Endometrial microvascular endothelial cells (primary cell): ENCODE results near the gene PRKCZ. TPM values are rescaled to one million over a fixed set of nuclear protein-coding genes. Genes with fewer than 3 reads are reported as not detected.

ENCODE experiments used
- in situ Hi-C: cut with HindIII; loops from 2 replicates; pipeline ENCODE4 v1.10.0; 2017; ENCODE audit warnings: low sequenced_read_pairs, low pct_unique_long_range_greater_than_20kb; ENCODE audit errors: inconsistent ontology term
- total RNA-seq: library from RNA; depleted of rRNA; stranded (reverse); fragments of >200 nt; gene quantifications from one replicate; pipeline ENCODE4 v1.2.3, GENCODE V29; 2015; ENCODE audit errors: inconsistent ontology term

PRKCZ gene
- total RNA-seq, 1 donor from 2014 or later = 3.6 TPM

GRCh38 chr1:2189459-2190425 lies 139.5 kb downstream of the PRKCZ start:
- in situ Hi-C loops = loop anchor here (10.0 kb wide), 2 partner anchors 115 to 205 kb away; partner anchors contain the start of genes MORN1 and RER1

GRCh38 chr1:2190491-2190976 lies 140.3 kb downstream of the PRKCZ start:
- in situ Hi-C loops = loop anchor here (10.0 kb wide), 2 partner anchors 114 to 204 kb away; partner anchors contain the start of genes MORN1 and RER1

DNA sequence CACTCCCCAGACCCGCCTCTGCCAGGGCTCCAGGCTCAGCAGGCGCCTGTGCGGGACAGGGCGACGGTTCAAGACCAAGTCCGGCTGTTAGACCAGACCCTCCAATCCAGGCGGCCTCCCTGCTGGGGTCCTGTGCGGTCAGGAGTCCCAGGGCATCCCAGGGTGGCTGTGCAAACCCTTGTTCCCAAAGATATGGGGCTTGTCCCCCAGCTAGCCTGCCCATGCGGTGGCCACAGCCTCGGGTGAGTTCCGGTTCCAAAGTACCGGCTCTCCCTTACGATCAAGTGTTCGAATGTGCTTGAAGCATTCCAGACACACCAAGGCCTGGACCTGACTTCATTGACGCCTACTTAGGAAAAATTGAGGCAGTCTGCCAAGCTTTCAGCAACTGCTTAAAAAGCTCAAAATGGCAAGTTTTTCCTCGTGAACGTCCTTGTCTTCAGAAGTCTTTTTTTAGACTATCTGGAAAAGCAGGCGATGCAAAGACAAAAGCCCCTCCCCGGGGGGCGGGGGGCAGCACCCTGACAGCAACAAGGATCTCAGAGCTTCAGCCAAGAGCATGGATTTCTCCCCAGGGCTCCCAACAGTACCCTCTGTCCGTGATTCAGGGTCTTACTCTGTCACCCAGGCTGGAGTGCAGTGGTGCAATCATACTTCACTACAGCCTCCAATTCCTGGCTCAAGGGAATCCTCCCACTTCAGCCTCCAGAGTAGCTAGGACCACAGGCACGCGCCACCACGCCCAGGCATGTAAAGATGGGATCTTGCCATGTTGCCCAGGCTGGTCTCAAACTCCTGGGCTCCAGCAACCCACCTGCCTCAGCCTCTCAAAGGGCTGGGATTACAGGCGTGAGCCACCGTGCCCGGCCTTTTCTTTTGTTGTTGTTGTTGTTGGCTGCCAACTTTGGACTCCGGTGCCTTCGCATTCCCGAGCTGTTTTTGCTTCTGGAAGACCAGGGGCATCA lies 142.1 kb downstream of the PRKCZ start:
- in situ Hi-C loops = loop anchor here (10.0 kb wide), 2 partner anchors 112 to 202 kb away; partner anchors contain the start of genes MORN1 and RER1

GRCh38 chr1:2193514-2194281 lies 143.5 kb downstream of the PRKCZ start:
- in situ Hi-C loops = loop anchor here (10.0 kb wide), 2 partner anchors 111 to 201 kb away; partner anchors contain the start of genes MORN1 and RER1

DNA sequence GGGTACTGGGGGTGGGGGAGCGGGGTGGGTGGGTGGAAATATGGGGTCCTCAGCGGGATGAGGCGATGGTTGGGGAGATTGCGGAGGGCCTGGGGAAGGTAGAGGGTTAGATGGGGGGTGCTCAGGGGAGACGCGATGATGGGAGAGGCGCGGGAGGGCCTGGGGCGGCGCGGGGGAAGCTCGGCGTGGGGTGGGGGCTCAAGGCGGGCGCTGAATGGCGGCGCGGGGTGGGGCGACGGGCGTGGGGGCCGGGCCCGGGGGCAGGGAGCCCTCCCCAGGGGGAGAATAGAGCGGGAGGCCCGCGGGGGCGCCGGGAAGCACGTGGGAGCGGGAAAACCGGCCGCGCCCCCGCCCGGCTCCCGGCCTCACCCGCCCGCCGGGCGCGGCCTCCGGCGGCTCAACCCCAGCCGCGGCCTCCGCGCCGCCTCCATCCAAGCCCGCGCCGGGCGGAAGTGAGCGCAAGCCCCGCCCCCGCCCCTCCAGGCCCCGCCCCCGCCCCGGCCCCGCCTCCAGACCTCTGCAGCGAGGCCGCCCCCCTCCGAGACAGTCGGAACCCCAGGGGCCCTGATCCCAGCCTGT lies 144.2 kb downstream of the PRKCZ start, which contains the start of gene FAAP20:
Gene FAAP20, minus strand, starts transcription at position 454 of the 579 bp plus-strand sequence. Its CDS starts 23 bp downstream, at position 431.
- in situ Hi-C loops = loop anchor here (10.0 kb wide), 2 partner anchors 110 to 200 kb away; partner anchors contain the start of genes MORN1 and RER1

GRCh38 chr1:2194898-2195673 lies 144.9 kb downstream of the PRKCZ start:
- in situ Hi-C loops = loop anchor here (10.0 kb wide), 2 partner anchors 110 to 200 kb away; partner anchors contain the start of genes MORN1 and RER1

- in situ Hi-C loops = loop anchor here (10.0 kb wide), 2 partner anchors 109 to 199 kb away; partner anchors contain the start of genes MORN1 and RER1
Measured at GRCh38 chr1:2195785-2196184, 145.6 kb downstream of the PRKCZ start.

- in situ Hi-C loops = loop anchor here (10.0 kb wide), 2 partner anchors 108 to 198 kb away; partner anchors contain the start of genes MORN1 and RER1
Measured at GRCh38 chr1:2196901-2197638, 146.9 kb downstream of the PRKCZ start.

DNA sequence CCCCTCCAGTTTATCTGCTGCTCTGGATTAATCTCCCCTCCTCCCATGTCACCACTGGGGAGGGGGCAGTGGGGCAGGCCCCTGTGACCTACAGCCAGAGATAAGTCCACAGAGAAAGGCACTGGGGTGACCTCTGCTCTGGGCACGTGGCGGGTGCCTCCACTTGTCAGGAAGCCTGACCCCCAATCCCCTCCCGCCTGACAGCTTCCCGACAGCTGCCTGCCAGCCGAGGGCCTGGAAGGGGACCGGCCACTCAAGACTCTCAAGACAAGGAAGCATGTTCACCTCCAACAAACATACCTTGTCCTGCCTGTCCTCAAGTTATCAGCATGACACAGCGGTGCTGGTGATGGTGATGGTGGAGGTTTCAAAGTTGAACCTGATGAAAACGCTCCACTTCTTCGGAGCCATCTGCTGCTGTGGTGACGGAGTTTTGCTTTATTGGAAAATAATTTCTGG lies 147.5 kb downstream of the PRKCZ start:
- in situ Hi-C loops = loop anchor here (10.0 kb wide), 2 partner anchors 107 to 197 kb away; partner anchors contain the start of genes MORN1 and RER1

- in situ Hi-C loops = loop anchor here (10.0 kb wide), 2 partner anchors 106 to 196 kb away; partner anchors contain the start of genes MORN1 and RER1
Measured at GRCh38 chr1:2198571-2198970, 148.4 kb downstream of the PRKCZ start.

DNA sequence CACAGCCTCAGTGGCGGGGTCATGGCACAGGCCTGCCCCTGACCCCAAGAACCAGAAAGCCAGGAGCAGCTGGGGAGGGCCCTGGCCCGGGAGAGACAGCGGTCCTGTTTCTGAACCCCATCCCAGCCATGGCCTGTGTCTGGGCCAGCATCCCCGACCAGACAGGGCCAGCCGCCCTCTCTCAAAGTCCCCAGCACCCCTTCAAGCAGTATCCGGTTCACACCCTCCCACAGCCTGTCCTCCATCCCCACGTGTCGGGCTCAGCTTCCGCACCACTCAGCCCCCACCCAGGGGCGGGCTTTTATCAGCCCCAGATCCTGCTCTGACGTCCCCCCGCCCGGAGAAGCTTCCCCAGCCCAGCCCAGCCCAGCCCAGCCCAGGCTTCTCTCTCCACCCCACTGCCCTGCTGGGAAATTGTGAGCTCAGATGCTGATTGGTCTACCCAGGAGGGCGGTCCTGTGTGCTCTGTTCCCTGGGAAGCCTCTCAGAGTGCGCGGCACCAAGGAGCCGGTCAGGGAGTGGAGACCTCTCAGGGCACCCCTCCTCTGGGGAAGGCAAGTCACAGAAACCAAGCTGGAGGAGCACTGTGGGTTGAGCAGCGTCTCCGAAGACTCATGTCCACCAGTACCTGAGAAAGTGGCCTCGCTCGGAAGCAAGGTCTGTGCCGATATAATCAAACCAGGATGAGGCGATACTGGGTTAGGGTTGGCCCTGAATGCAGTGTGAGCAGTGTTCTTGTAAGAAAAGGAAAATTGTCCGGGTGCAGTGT lies 149.0 kb downstream of the PRKCZ start:
- in situ Hi-C loops = loop anchor here (10.0 kb wide), 2 partner anchors 106 to 196 kb away; partner anchors contain the start of genes MORN1 and RER1

DNA sequence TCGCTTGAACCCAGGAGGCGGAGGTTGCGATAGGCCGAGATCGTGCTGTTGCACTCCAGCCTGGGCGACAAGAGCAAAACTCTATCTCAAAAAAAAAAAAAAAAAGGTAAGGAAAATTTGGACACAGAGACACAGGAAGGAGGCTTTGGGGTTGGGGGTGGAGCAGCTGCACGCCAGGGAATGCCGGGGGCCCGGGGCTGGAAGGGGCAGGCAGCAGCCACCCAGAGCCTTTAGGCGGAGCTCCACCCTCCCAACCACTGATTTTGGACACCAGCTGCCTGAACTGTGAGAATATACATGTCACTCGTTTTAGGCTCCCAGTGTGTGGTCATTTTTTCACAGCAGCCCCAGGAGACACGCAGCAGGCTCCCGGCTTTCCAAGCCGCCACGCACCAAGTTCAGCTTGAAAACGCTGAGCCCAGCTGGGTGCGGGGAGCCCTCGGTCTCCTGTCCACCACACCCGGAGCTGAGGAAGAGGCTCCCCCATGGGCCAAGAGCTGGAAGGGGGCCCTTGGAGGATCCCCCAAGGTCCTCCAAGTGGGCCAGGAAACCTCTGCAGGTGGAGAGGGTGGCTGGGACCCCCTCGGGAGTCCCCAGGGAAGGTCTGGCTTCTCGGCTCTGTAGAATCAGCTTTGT lies 150.2 kb downstream of the PRKCZ start:
- in situ Hi-C loops = no loop called here

- in situ Hi-C loops = no loop called here
Measured at GRCh38 chr1:2201062-2201461, 150.9 kb downstream of the PRKCZ start.

GRCh38 chr1:2202008-2202575 lies 151.9 kb downstream of the PRKCZ start:
- in situ Hi-C loops = no loop called here
